Heart left ventricle (tissue), 16 donors: Measurements from ENCODE around the gene ARHGEF28. TPM values are rescaled to one million over a fixed set of nuclear protein-coding genes. Genes with fewer than 3 reads are reported as not detected.

Source experiments
- ATAC-seq, 4 donors: fragments of 200-7000 bp; cut with Tn5 transposase; one replicate each; pipeline ENCODE4 v1.9.1; 2020 to 2022; ENCODE audit warnings: moderate library complexity in 4 of 4, mild to moderate bottlenecking in 3 of 4, moderate number of reproducible peaks in 1 of 4
- DNase-seq, 5 donors: peaks; one replicate each; pipeline ENCODE4 v3.0.0-alpha.2; 2020
- H3K27ac ChIP-seq, 12 donors: fragments of 200-600 bp; sonication (generic) in 4 of 12; one replicate each; pipeline versions ENCODE4 v1.5.0 to v1.8.0; 2016 to 2022; ENCODE audit warnings: mild to moderate bottlenecking in 2 of 12
- H3K27me3 ChIP-seq, 9 donors: fragments of 200-600 bp; sonication (generic) in 2 of 9; one replicate each; pipeline versions ENCODE4 v1.5.1 to v1.8.0; 2016 to 2022; ENCODE audit warnings: mild to moderate bottlenecking in 3 of 9
- H3K36me3 ChIP-seq, 9 donors: fragments of 200-600 bp; sonication (generic) in 2 of 9; one replicate each; pipeline versions ENCODE4 v1.5.0 to v1.8.0; 2018 to 2022; ENCODE audit warnings: mild to moderate bottlenecking in 2 of 9
- H3K4me1 ChIP-seq, 12 donors: fragments of 200-600 bp; sonication (generic) in 4 of 12; one replicate each; pipeline versions ENCODE4 v1.5.0 to v1.8.0; 2016 to 2022; ENCODE audit warnings: mild to moderate bottlenecking in 3 of 12
- H3K4me3 ChIP-seq, 12 donors: fragments of 200-600 bp; sonication (generic) in 4 of 12; one replicate each; pipeline versions ENCODE4 v1.5.0 to v1.8.0; 2017 to 2022; ENCODE audit warnings: mild to moderate bottlenecking in 9 of 12, moderate library complexity in 4 of 12
- H3K9me3 ChIP-seq, 12 donors: fragments of 200-600 bp; sonication (generic) in 4 of 12; one replicate each; pipeline versions ENCODE4 v1.5.0 to v1.8.0; 2016 to 2022; ENCODE audit warnings: mild to moderate bottlenecking in 1 of 12
- CTCF ChIP-seq, 12 donors: fragments of 200-600 bp; sonication (generic) in 4 of 12; IDR thresholded peaks; one replicate each; pipeline versions ENCODE4 v1.5.0 to v1.8.0; 2018 to 2022; ENCODE audit warnings: antibody characterized with exemption in 12 of 12, mild to moderate bottlenecking in 5 of 12
- POLR2A ChIP-seq, 2 donors: fragments of 450-650 bp; IDR thresholded peaks; one replicate each; pipeline ENCODE4 v1.6.1; 2017; ENCODE audit warnings: antibody characterized with exemption in 2 of 2, mild to moderate bottlenecking in 2 of 2, moderate library complexity in 2 of 2
- WGBS, 4 donors: extraction: QIAGEN DNeasy Blood & Tissue Kit in 2 of 4; methylation state at CpG; one replicate each; pipeline versions ENCODE4 v1.1.5 to v1.1.7; 2013 to 2018; 5-methylcytosine and 5-hydroxymethylcytosine counted together
- intact Hi-C, 10 donors: fragments of 100-400 bp; cut with DNase I; formaldehyde crosslinking; loops; one replicate each; pipeline versions ENCODE4 v1.11.1 to v1.14.2; 2022
- polyA plus RNA-seq, 2 donors: library from polyadenylated mRNA; stranded (reverse); fragments of 200-250 nt; gene quantifications; one replicate each; pipeline ENCODE4 v1.2.3, GENCODE V29; 2013
- total RNA-seq, 9 donors: library from RNA; depleted of rRNA in 2 of 9; stranded (reverse); fragments of >200 nt in 2 of 9; fragmentation: NEBNext Ultra II Directional in 3 of 9; extraction: Animal tissue kit (Norgen Biotek cat#: 25700) in 3 of 9; gene quantifications; one replicate each; pipeline versions ENCODE4 v1.1.0 to v1.2.4, GENCODE V29; 2016 to 2023
- donor health status: ischemic (EF 13 %, LVEDD 7.1; RV severe dilation, severe dysfunction).
- donor health status: healthy with polysubstance abuse.
- donor health status: DM: no; HTN: yes; CAD: no.
- donor health status: DM: no; HTN: no; CAD: no.
- donor health status: ischemic (EF 25% LVEDD 6.9; RV normal size, moderate dysfunction).
- donor health status: ischemic (EF 25% LVEDD 5.7; RV mildly dilated, moderate dysfunction).
- donor health status: healthy.
- donor health status: DM: yes; HTN: yes; CAD: no.
- donor health status: ischemic (EF 35%, LVEDD 5.7; RV mildly dilated, moderate dysfunction).
- donor health status: nonischemic (EF 11% LVEDD 7.7; RV severe dilation, severe dysfunction).
- donor health status: DM: yes; HTN: yes; CAD: no.
- donor health status: PGD.
- donor health status: ischemic (EF 29% LVEDD 5.4; RV normal size, mild dysfunction).
- donor health status: nonischemic (EF 23%, LVEDD 6.1; RV moderate dilation, normal function).

ARHGEF28 gene
- total and polyA plus RNA-seq, 11 donors: 0.51 to 7.7 (median 1.7) TPM

- Histone ChIP-seq H3K4me3 (no peak overlapping the region), H3K27ac (no peak overlapping the region), H3K4me1 (peaks cover 0 to 26% (median 5%) of the 10 kb centered on the region in 12 donors), H3K27me3 (no peaks in the 10 kb centered on the region), H3K36me3 (peaks cover 0 to 7% (median 0%) of the 10 kb centered on the region in 9 donors), H3K9me3 (peaks cover 0 to 4% (median 0%) of the 10 kb centered on the region in 12 donors)
- DNase-seq: no peak
- TF ChIP-seq POLR2A (IDR thresholded peaks at IDR 0.05): no peak
- TF ChIP-seq CTCF (IDR thresholded peaks at IDR 0.05): no peak
- no peak for ATAC-seq
- intact Hi-C loops: loop anchor here in 9 of 10 donors (1.0 to 10.0 kb wide), 7 partner anchors 132 to 1012 kb away; no protein-coding TSS in a partner anchor
- 92 to 94% (median 93%) methylated on average over 9 of the region's 9 CpGs for WGBS, 4 donors
These were observed 277.2 kb downstream of the ARHGEF28 start for GRCh38 chr5:73903169-73903568.

- WGBS, 4 donors: 81 to 99% (median 97%) methylated on average over 3 of the region's 3 CpGs
- no peak overlapping the region for H3K4me3 ChIP-seq
- ATAC-seq (no peak), DNase-seq (no peak)
- no peaks in the 10 kb centered on the region for H3K27me3 ChIP-seq
- intact Hi-C loops: loop anchor here in 8 of 10 donors (10.0 kb wide), 3 partner anchors 129 to 1009 kb away; no protein-coding TSS in a partner anchor
- H3K27ac ChIP-seq: no peak overlapping the region
- H3K9me3 ChIP-seq: peaks cover 0 to 4% (median 0%) of the 10 kb centered on the region in 12 donors
- H3K4me1 ChIP-seq: peaks cover 0 to 16% (median 5%) of the 10 kb centered on the region in 12 donors
- TF ChIP-seq CTCF (IDR thresholded peaks at IDR 0.05): no peak
- TF ChIP-seq POLR2A (IDR thresholded peaks at IDR 0.05): no peak
- H3K36me3 ChIP-seq: peaks cover 0 to 15% (median 0%) of the 10 kb centered on the region in 9 donors
These were observed 280.3 kb downstream of the ARHGEF28 start for GRCh38 chr5:73906277-73906676.

- no peak overlapping the region for H3K27ac ChIP-seq
- 95 to 98% (median 96%) methylated on average over 3 of the region's 3 CpGs for WGBS, 4 donors
- no peak overlapping the region for H3K4me3 ChIP-seq
- DNase-seq (no peak), ATAC-seq (no peak)
- peaks cover 0 to 10% (median under 1%) of the 10 kb centered on the region in 12 donors for H3K4me1 ChIP-seq
- no peaks in the 10 kb centered on the region for H3K27me3 ChIP-seq
- TF ChIP-seq CTCF (IDR thresholded peaks at IDR 0.05): no peak
- no peak for TF ChIP-seq POLR2A (IDR thresholded peaks at IDR 0.05)
- intact Hi-C loops: loop anchor here in 8 of 10 donors (10.0 kb wide), 3 partner anchors 128 to 1008 kb away; no protein-coding TSS in a partner anchor
- peaks cover 0 to 20% (median 0%) of the 10 kb centered on the region in 9 donors for H3K36me3 ChIP-seq
- peaks cover 0 to 4% (median 0%) of the 10 kb centered on the region in 12 donors for H3K9me3 ChIP-seq
These were observed 281.2 kb downstream of the ARHGEF28 start for GRCh38 chr5:73907164-73907563.

- H3K27ac ChIP-seq: no peak overlapping the region
- TF ChIP-seq POLR2A (IDR thresholded peaks at IDR 0.05) (no peak), CTCF (IDR thresholded peaks at IDR 0.05) (no peak)
- peaks cover 0 to 4% (median 0%) of the 10 kb centered on the region in 12 donors for H3K9me3 ChIP-seq
- WGBS, 4 donors: 23 to 53% (median 33%) methylated on average over 2 of the region's 2 CpGs
- intact Hi-C loops: loop anchor here in 8 of 10 donors (10.0 kb wide), 3 partner anchors 126 to 1006 kb away; no protein-coding TSS in a partner anchor
- DNase-seq (no peak), ATAC-seq (no peak)
- H3K36me3 ChIP-seq: peaks cover 0 to 20% (median 0%) of the 10 kb centered on the region in 9 donors
- H3K4me3 ChIP-seq: no peak overlapping the region
- H3K4me1 ChIP-seq: peaks cover 0 to 6% (median 0%) of the 10 kb centered on the region in 12 donors
- H3K27me3 ChIP-seq: no peaks in the 10 kb centered on the region
These were observed 282.4 kb downstream of the ARHGEF28 start for GRCh38 chr5:73908395-73908794.
